Left colon (tissue), 2 donors: ENCODE data around the gene TBXA2R. TPM values are rescaled to one million over a fixed set of nuclear protein-coding genes. Genes with fewer than 3 reads are reported as not detected.
A peak's percentile ranks its signal among the peaks of the same experiment; 100 is the strongest.
"Not testable (repeated sequence)": the region's sequence is repeated elsewhere in the genome, so short reads cannot be mapped to it uniquely, and the experiment has no call there.

Source experiments
- ATAC-seq: fragments of 200-7000 bp; cut with Tn5 transposase; one replicate; pipeline ENCODE4 v1.9.1; 2020; ENCODE audit warnings: mild to moderate bottlenecking, moderate library complexity
- DNase-seq, 2 donors: peaks; one replicate each; pipeline ENCODE4 v3.0.0-alpha.2; 2020
- intact Hi-C, 2 donors: fragments of 100-400 bp; cut with DNase I in 1 of 2; cut with micrococcal nuclease in 1 of 2; formaldehyde crosslinking; loops; one replicate each; pipeline versions ENCODE4 v1.11.2 to v1.14.0; 2022; cut with DNase I, micrococcal nuclease
- long read RNA-seq: library from polyadenylated mRNA; unstranded; transcript quantifications from one replicate; pipeline ENCODE4 v2.0.0, GENCODE V29; 2021
- total RNA-seq, 2 donors: library from RNA; stranded (reverse); fragmentation: NEBNext Ultra II Directional; extraction: Animal tissue kit (Norgen Biotek cat#: 25700); gene quantifications; one replicate each; pipeline ENCODE4 v1.2.1, GENCODE V29; 2021
- donor health status: DM: no; HTN: no; CAD: no.
- donor health status: DM: yes; HTN: yes; CAD: no.

The TBXA2R gene
- total RNA-seq = 1 to 10 TPM in 1 of 2 donors, under 1 TPM in 1; 0.64 to 1.0 TPM
- long read RNA-seq = 0 reads

DNA sequence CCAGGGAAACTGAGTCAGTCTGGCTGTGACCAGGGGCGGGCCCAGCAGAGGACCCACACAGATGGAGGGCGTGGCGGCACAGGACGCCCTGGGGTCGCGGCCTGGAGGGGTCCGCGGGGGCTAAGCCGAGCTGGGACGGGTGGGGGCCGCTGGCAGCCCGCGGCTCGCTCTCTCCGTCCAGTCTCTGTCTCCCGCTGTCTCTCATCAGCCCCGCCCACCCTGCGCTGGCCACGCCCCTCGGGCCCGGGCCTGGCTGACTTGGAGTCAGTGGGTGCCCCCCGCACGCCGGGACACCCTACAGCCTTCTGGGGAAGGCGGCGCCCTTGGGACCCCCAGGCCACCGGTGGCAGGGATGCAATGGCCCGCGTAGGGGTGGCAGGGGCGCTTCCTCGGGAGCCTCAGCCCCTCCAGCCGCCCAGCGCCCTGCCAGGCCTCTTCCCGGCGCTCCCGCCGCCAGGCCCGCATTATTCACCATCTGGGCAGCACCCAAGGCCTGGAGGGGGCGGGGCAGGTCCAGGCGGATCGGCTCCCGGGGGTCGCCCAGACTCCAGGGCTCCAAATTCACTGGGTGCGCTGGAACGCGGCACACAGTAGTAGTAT is at the start of gene TBXA2R:
TSS of gene TBXA2R (minus strand) at position 186 of the 600 bp plus-strand sequence. CDS start 6,241 bp downstream, outside the sequence.
- intact Hi-C loops = no loop called here
- peak; percentile 48 for ATAC-seq
- peak; percentile 59 to 75 for DNase-seq

DNA sequence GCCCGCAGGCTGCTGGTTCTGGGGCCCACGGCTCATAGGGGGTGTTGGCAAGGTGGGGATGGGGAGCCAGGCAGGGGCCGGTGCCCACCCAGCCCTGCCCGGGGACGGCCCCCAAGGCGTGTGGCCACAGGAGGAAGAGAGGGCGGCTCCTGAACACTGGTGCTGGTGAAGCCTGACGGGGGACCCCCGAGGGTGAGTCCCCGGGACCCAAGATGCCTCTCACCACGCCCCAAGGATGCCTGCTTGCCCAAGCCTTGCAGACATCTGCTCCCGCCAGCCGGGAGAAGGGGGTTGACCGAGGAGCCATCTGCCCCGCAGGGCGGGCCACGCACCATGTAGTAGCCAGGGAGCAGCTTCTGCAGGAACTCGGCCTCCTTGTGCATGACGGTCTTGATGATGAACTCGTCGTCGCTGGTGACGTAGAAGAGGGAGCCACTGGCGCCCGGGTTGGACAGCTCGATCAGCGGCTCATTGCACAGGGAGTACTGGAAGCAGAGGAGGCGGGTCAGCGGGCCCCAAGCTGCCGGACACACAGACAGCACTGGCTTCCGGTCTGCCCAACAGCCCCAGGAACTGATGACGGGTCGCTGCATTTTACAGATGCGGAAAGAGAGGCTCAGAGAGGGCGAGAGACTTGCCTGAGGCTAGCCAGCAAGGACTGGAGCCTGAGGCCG is 49.5 kb upstream of the TBXA2R start:
- intact Hi-C loops = no loop called here
- DNase-seq = no peak
- no peak for ATAC-seq

DNA sequence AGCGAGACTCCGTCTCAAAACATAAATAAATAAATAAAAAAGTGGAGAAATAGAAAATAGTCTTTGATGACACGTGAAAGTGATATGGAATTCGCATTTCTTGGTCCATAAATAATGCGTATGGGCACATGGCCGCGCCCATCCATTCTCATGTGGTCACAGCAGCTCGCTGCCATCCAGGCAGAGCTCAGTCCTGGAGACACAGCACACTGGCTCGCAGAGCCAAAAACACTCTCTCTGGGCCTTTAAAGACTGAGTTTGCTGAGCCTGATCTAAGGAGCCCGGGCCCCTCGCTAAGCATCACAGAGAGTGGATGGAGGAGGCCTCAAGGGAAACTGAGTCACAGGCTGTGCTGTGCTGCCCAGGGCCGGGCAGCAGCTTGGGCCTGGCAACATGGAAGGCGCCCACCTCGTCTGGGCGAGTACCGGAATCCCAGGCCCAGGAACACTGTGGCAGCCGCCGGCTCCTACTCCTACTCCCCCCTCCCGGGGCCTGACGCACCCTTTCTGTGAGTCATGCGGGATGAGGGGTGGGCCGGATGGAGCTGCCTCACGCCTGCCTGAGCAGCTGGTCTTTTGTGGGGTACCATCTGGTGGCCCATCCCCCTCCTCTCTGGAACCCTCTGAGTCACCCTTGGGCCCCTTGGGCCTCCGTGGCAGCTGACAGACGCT is 48.9 kb upstream of the TBXA2R start:
- intact Hi-C loops = no loop called here
- no peak for DNase-seq
- ATAC-seq = no peak

DNA sequence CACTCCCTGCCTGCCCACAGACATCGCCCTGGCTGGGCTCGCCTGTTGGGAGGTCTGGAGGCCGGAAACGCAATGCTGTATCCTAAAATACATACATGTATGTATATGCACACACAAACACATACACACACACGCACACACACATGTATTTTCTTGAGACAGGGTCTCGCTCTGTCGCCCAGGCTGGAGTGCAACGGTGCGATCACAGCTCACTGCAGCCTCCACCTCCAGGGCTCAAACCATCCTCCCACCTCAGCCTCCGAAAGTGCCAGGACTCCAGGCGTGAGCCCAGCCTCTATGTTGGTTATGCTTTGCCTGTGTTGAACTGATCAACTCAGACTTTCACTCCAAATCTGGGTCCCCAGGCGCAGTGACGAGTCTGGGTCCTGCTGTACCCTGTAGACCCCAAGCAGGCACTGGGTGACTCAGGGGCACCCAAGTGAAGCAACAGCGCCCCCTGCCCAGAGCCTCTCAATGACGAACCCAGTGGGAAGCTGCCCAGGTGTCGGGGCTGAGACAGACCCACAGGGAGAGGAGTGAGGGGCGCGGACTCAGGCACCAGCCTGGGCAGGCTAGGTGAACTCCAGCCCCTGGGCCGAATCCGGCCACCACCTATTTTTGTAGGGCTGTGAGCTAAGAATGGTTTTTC is 47.3 kb upstream of the TBXA2R start:
- intact Hi-C loops = no loop called here
- DNase-seq (no peak), ATAC-seq (no peak)

DNA sequence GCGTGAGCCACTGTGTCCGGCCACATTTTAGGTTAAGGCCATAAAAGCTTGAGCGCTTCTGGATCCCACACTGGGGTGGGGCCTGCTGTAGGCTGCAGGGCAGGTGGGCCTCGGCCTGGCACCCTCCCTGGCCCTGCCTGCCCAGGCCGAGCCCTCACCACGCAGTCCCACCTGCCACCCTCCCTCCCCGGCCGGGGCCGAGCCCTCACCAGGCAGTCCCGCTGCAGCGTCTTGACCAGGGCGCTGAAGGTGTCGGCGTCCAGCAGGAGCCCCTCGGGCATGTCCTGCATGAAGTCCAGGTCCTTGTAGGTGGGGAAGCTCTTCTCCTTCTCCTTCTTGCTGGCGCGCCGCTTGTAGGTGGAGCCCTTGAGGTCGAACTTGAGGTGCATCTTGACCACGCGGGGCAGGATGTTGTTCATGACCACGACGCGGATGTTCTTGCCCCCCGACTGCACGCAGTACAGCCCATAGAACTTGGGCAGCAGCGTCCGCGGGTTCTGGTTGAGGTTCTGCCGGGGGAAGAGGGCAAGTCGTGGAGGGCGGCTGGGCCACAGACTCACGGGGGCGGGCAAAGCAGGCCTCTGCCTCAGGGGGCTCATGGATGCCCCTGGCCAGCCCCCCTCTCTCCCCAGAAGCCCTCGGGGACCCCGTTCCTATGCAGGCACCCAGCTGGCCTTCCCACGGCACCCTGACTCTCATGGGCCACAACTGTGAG is 46.6 kb upstream of the TBXA2R start:
- ATAC-seq (no peak), DNase-seq (no peak)
- intact Hi-C loops = no loop called here

DNA sequence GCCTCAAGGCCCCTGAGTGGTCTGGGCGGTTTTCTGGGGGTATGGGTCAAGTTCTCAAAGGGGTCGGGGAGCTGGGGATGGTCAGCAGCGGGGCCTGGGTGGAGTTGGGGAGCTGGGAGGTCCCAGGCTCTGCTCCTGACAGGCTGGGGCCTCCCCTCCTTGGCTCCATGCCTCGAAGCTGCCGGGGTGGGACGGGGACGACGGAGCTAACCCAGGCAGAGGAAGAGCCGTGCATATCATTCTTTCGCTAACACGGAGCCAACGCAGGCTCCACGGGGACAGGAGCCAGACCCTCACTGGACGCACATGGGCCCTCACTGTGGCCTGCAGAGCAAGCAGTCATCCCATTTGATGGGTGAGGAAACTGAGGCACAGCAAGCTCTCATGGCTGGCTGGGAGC is 45.7 kb upstream of the TBXA2R start:
- intact Hi-C loops = no loop called here
- ATAC-seq (no peak), DNase-seq (no peak)

DNA sequence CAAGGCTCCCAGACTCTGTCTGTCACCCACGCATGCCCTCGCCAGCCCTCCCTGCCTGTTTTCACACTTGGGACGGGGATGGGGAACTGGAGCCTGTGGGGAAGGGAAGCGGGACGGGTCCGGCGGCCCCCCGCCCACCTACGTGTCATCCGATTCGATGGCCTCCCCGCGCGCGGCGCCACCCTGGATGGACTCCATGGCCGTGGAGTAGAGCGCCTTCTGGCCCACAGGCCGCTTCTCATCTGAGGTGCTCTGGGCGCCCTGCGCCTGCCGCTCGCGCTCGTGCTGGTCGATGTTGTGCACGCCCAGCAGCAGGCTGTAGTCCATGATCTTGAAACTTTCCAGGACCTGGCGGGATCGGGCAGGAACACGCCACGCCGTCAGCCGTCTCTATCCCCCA is 45.0 kb upstream of the TBXA2R start:
- no peak for DNase-seq
- intact Hi-C loops = no loop called here
- no peak for ATAC-seq

DNA sequence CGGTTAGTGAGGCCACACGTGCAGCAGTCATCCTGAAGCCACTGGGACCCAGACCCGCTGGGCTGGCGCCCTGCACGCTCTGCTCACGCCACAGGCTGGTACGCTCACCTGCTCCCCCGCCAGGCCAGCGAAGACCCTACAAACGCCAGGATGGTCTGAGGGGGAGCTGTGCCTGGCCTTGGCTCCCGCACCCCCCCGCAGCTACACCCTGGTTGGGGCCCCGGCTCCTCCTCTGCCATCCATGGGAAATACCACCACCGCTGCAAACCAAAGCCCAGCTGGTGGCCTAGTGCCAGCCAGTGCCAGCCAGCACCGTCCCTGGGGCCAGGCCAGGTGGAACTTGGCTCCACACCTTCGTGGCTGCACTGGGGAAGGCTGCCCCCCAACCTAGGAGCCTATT is 43.2 kb upstream of the TBXA2R start:
- intact Hi-C loops = no loop called here
- no peak for ATAC-seq
- no peak for DNase-seq

DNA sequence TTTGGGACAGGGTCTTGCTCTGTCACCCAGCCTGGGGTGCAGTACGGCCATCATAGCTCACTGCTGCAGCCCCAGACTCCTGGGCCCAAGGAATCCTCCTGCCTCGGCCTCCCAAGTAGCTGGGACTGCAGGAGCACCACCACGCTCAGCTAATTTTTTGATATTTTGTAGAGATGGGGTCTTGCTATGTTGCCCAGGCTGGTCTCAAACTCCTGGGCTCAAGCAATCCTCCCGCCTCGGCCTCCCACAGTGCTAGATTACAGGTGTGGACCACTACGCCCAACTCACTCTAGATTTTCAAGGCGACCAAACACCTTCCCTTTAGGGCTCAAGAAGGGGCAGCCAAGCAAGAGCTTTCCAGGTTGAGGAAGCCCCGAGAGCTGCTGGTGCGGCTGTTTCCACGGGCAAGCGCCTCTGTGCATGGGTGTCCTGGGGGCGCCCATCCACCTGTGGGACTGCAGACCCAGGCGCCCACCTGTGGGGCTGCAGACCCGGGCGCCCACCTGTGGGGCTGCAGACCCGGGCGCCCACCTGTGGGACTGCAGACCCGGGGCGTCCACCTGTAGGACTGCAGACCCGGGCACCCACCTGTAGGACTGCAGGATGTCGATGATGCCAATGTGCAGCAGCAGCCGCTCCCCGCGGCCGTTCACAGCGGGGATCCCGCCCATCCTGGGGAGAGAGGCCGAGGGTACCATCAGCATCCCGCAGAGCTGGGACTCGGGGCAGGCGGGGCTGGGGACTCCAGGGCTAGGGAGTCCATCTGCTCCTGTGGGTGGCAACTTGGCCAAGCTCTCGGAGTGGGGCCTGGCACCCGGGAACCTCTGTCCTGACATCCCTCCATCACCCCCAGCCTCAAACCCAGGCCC is 41.6 kb upstream of the TBXA2R start:
- intact Hi-C loops = no loop called here
- ATAC-seq = no peak
- DNase-seq = no peak

DNA sequence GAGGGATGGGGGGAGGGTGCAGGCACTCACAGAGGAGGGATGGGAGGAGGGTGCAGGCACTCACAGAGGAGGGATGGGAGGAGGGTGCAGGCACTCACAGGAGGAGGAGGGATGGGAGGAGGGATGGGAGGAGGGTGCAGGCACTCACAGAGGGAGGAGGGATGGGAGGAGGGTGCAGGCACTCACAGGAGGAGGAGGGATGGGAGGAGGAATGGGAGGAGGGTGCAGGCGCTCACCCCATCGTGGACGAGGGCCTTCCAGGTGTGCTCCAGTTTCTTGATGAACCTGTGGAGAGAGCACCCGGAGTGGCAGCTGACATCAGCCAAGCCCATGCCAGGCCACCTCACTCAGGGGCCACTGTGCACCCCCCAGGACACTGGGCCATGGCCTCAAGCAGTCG is 40.4 kb upstream of the TBXA2R start:
- intact Hi-C loops, ATAC-seq, DNase-seq: not testable (repeated sequence)

DNA sequence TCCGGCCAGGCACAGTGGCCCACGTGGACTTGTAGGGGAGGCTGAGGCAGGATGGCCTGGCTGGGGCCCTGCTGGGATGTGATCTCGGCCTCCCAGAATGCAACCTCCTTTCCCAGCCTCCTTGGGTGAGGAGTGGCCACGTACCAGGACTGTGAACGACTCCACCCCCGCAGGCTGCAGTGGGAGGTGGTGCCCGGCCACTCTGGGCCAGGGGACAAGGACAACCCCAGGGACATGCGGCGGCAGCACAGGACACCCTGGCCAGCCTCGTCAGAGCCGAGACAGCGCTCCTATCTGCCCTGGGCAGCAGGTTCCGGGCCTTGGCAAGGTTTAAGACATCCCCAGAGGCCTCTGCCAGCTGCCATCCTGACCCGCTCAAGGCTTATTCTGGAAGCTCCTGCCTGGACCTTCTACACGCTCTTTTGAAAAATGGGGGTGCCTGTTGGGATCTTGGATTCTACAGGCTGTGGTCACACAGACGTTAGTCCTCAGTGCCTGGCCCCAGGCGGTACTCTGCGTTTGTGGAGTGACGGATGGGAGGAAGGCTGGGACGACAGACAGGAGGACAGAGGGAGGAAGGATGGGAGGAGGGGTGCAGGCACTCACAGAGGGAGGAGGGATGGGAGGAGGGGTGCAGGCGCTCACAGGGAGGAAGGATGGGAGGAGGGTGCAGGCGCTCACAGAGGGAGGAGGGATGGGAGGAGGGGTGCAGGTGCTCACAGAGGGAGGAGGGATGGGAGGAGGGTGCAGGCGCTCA is 39.8 kb upstream of the TBXA2R start:
- DNase-seq (no peak), ATAC-seq (no peak)
- intact Hi-C loops = no loop called here

DNA sequence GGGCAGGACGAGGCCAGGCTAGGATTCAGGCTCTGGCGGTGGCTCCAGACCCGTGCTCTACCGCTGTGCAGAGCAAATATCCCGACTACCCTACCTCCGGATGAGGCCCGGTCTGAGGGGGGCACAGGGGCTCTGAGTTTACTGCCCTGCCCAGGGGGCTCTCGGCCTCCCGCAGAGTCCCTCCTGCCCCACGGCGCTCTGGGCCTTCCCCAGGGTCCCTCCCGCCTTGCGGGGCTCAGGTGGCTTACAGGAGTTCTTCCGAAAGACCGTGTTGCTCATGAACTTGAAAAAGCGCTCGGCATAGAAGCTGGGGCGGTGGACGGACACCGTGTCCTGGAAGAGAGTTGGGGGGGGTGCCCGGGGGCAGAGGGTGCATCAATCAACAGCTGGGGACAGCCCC is 39.1 kb upstream of the TBXA2R start:
- ATAC-seq = no peak
- intact Hi-C loops = no loop called here
- no peak for DNase-seq

DNA sequence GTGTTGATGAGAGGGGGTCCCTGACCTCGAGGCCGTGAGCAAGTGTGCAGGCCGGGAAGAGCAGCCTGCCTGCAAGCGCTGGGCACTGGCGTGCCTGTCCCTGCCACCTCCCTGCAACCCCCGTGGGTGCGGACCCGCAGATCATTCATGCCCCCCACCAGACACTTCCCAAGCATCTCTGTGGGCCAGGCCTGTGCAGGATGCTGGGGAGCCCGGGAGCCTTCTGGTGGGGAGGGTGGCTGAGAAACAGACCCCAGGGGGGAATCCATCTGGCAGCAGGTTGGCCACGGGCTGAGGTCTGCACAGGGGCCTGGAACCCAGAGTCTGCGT is 38.4 kb upstream of the TBXA2R start:
- no peak for ATAC-seq
- intact Hi-C loops = no loop called here
- no peak for DNase-seq

DNA sequence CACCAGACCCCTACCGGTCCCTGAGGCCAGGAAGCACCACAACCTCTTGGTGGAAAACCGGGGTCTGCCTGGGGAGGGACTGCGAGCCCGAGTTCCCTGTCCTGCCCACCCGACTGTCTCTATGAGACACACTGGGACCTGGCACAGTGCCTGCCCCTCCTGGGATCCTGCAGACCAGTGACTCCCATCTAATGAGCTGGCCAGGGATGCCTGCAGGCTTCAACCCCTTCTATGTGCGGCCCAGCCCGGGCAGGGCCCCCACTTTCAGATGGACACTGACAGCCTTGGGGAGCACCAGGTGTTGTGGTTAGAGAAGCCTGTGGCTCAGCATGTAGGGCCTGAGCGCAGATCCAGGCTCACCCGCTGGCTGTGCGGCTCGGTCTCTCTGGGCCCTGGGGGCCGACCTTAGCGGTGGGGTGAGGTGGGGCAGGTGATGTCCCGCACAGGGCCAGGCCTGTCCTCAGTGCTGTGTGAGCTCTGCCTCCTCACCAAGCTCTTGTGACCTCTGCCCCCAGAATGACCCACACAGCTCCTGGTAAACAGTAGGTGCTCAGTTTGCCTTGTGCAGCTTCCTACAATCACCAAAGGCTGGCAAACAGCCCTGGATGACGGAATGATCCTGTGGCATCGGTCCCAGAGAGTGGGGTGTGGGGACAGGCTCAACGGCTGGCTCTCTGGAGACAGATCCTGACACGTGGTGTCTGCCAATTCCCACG is 37.8 kb upstream of the TBXA2R start:
- intact Hi-C loops = no loop called here
- ATAC-seq (peak; percentile 43), DNase-seq (peak in 1 of 2 donors; percentile 25)

DNA sequence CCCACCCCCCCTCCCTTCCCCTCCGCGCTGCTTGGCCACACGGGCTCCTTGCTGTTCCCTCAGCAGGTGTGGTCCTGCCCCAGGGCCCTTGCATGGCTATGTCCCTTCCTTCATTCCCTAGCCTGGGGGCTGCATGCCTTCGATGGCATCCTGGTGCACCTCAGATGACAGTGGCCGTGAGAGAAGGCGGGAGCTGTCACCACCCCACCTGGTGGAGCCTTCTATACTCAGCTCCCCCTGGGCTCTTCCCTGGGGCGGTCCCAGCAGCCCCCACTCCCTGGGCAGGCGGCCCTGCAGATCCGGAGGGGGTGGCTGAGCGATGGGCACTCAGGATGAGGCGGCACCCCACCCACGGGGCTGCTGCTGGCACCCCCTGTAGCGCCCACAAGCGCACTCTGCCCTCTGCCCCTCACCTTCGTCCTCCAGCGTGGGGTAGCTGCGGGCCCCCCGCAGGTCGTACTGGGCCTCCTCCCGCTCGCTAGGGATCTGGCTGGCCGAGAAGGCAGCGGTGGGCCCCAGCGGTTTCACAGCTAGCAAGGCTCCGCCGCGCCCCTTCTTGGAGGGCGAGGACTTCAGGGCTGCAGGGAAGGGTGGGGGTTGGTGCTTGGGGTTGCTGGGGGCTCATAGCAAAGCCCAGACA is 37.1 kb upstream of the TBXA2R start:
- intact Hi-C loops = no loop called here
- DNase-seq = no peak
- ATAC-seq = no peak

DNA sequence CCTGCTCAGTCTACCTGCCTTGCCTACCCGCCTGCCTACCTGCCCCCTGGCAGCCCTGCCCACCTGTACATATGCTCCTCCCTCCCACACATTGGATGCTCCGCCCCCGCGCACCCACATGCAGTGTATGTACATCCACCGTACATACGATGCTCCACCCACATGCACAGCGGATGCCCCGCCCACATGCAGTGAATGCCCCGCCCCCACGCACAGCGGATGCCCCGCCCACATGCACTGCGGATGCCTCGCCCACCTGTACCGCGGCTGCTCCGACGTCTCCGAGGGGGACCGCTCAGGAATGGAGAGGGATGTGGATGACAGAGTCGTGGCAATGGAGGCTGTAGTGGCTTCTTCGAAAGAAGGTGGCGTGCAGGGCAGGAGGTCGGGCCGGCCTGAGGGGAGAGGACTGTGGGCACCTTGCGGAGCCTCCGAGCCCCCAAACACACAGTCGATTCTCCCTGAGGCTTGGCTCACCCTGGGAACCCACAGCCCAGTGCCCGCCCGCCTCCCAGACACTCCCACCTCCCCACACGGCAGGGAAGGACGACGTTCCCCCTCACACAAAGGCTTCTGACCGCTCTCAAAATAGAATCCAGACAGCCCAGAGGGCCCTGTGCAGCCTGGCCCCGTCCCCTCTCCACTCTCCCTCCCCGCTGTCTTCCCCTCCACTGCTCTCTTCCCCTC is 36.5 kb upstream of the TBXA2R start:
- no peak for ATAC-seq
- DNase-seq = no peak
- intact Hi-C loops = no loop called here
